OCI-LY3 (cell line): ENCODE results near the gene EIF4B.

ENCODE experiments used
- CTCF ChIP-seq: fragments of 200-600, 300-600 bp; sonication (generic); IDR thresholded peaks from 2 replicates; pipeline ENCODE4 v1.5.1; 2014; ENCODE audit warnings: antibody characterized with exemption, low read length, low read depth
- EZH2phosphoT487 ChIP-seq: fragments of 200-600 bp; shearing (Covaris generic); IDR thresholded peaks from 2 replicates; pipeline ENCODE4 v1.6.1; 2018; ENCODE audit warnings: antibody characterized with exemption, mixed run types, low read depth

DNA sequence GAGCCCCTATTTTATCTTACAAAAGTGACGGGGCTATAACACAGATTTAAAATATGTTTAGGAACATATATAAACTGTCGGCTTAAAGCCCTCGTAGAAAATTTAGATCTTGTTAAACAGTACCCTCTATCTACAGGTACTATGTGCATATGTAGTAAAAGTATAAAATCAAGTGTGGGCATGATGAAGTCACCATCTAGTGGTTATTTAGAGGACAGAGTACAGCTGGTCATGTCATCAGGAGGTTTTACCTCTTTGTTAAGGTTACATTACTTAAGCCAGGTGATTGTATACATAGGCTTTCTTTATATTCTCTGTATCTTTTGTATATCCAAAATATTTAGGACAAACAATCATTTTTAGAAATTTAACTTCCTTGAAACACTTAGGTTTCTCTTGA lies 25.4 kb downstream of the EIF4B start:
- TF ChIP-seq CTCF = no peak
- TF ChIP-seq EZH2phosphoT487 = no peak
